Adrenal gland (tissue), 12 donors: Measurements from ENCODE around the gene ITGB4. TPM values are rescaled to one million over a fixed set of nuclear protein-coding genes. Genes with fewer than 3 reads are reported as not detected.

Experiments
- DNase-seq, 7 donors: peaks; one replicate each; pipeline ENCODE4 v3.0.0-alpha.2; 2019 to 2020
- H3K27ac ChIP-seq, 5 donors: fragments of 200-600 bp; sonication (generic) in 4 of 5; 1 replicate in 3 of 5; 2 replicates in 2 of 5; pipeline versions ENCODE4 v1.5.1 to v1.8.0; 2016 to 2020; ENCODE audit warnings: mild to moderate bottlenecking in 1 of 5
- H3K27me3 ChIP-seq: fragments of 200-600 bp; 2 replicates; pipeline ENCODE4 v1.8.0; 2021
- H3K36me3 ChIP-seq, 2 donors: fragments of 200-600 bp; replicated peaks in 1 of 2; 1 replicate in 1 of 2; 2 replicates in 1 of 2; pipeline versions ENCODE4 v1.5.1 to v1.8.0; 2018 to 2022
- H3K4me1 ChIP-seq, 2 donors: fragments of 200-600 bp; replicated peaks in 1 of 2; 1 replicate in 1 of 2; 2 replicates in 1 of 2; pipeline versions ENCODE4 v1.5.1 to v1.8.0; 2018 to 2021
- H3K4me3 ChIP-seq, 4 donors: fragments of 200-600 bp; sonication (generic) in 3 of 4; one replicate each; pipeline ENCODE4 v1.5.1; 2016 to 2018
- H3K9me3 ChIP-seq, 3 donors: fragments of 200-600 bp; sonication (generic) in 1 of 3; replicated peaks in 1 of 3; 1 replicate in 2 of 3; 2 replicates in 1 of 3; pipeline versions ENCODE4 v1.5.1 to v1.8.0; 2016 to 2021
- CTCF ChIP-seq, 6 experiments: fragments of 450-650 bp in 4 of 6; fragments of 200-600 bp in 2 of 6; sonication (generic) in 1 of 6; IDR thresholded peaks; 1 replicate in 5 of 6; 2 replicates in 1 of 6; pipeline versions ENCODE4 v1.5.1 to v1.8.0; 2016 to 2021; ENCODE audit warnings: antibody characterized with exemption in 6 of 6, mild to moderate bottlenecking in 2 of 6, moderate library complexity in 1 of 6
- POLR2A ChIP-seq, 2 donors: fragments of 450-650 bp; IDR thresholded peaks; one replicate each; pipeline ENCODE4 v1.6.1; 2017; ENCODE audit warnings: antibody characterized with exemption in 2 of 2, mild to moderate bottlenecking in 2 of 2, moderate library complexity in 1 of 2
- WGBS, 4 donors: extraction: QIAGEN DNeasy Blood & Tissue Kit in 2 of 4; methylation state at CpG; one replicate each; pipeline versions ENCODE4 v1.1.5 to v1.1.7; 2013 to 2017; 5-methylcytosine and 5-hydroxymethylcytosine counted together
- intact Hi-C, 2 donors: fragments of 100-400 bp; cut with DNase I; formaldehyde crosslinking; loops; one replicate each; pipeline versions ENCODE4 v1.14.1 to v1.15.0; 2022 to 2023
- polyA plus RNA-seq, 3 donors: library from polyadenylated mRNA; stranded (reverse); fragments of 200-250 nt in 2 of 3; fragments of 350-450 nt in 1 of 3; fragmentation: Illumina TruSeq in 1 of 3; extraction: RNeasy Lipid Tissue Mini Kit (QIAGEN cat#74804) in 1 of 3; gene quantifications; one replicate each; pipeline ENCODE4 v1.2.3, GENCODE V29; 2013 to 2014
- total RNA-seq, 9 donors: library from RNA; depleted of rRNA in 4 of 9; stranded (reverse); fragments of >200 nt in 4 of 9; fragments of 120-200 nt in 1 of 9; fragmentation: NEBNext Ultra II Directional in 1 of 9; extraction: Animal tissue kit (Norgen Biotek cat#: 25700) in 1 of 9; gene quantifications; one replicate each; pipeline versions ENCODE4 v1.1.0 to v1.2.4, GENCODE V29; 2013 to 2023
- donor health status: healthy with polysubstance abuse.
- donor health status: Bipolar disorder and iron deficiency.
- donor health status: DM: yes; HTN: yes; CAD: no.
- donor health status: DM: no; HTN: no; CAD: no.
- donor health status: DM: no; HTN: no; CAD: no.
- donor health status: DM: yes; HTN: yes; CAD: no.

Gene ITGB4
- total and polyA plus RNA-seq, 12 donors, result 1.00 to 12.5 (median 6.9) TPM

DNA sequence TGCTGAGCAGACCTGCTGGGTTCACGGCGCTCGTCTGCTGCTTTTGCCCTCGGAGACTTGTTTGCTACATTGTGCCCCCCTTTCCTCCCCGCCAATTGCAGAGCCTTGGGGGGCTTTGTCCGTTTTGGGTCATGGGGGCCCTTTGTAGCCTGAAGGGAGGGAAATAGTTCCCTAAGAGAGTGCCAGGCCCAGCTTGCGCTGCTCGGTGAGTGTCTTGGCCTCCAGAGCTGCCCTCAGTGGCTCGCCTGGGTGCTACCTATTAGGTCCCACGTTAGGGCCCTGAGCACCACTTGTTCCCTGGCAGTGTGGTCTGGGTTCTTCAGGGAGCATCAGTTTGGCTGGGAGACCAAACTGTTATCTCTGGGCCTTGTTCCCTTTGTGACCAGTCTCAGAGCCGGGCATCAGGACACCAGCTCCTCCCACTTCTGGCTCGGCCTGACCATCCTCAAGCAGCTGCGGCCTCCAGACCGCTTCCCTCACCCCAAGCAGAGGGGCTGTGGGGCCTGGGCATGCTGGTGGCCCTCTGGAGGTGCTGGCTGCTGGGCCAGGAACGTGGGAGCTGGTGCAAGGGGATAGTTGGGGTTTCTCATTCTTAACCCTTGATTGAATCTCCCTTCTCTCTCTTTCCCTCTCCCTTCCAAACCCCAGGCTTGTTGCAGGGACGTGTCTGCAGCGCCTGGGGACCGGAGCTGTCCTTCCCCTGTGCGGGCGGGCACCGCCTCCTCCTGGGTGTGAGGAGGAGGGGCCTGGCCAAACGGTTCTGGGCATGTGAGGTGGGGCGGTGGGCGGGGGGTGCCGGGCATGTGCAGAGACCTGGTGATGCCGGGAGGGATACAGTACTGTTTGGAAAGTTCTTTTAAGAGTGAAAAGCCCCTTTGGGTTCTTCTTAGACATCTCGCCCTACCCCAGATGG, 16.0 kb upstream of the ITGB4 start:
- no peak for DNase-seq
- 80 to 87% (median 83%) methylated on average over 17 to 27 of the region's 27 CpGs for WGBS, 4 donors
- Histone ChIP-seq H3K27me3 (no peaks in the 10 kb centered on the region), H3K4me1 (no peaks in the 10 kb centered on the region), H3K4me3 (no peak overlapping the region), H3K9me3 (no peaks in the 10 kb centered on the region), H3K27ac (no peak overlapping the region), H3K36me3 (peaks cover 0 to 70% of the 10 kb centered on the region in 2 donors)
- intact Hi-C loops, result no loop called here
- TF ChIP-seq CTCF (IDR thresholded peaks at IDR 0.05) (no peak), POLR2A (IDR thresholded peaks at IDR 0.05) (no peak)

- Histone ChIP-seq H3K4me3 (no peak overlapping the region), H3K4me1 (no peaks in the 10 kb centered on the region), H3K36me3 (peaks cover 0 to 61% of the 10 kb centered on the region in 2 donors), H3K9me3 (no peaks in the 10 kb centered on the region), H3K27me3 (no peaks in the 10 kb centered on the region), H3K27ac (no peak overlapping the region)
- intact Hi-C loops, result no loop called here
- no peak for DNase-seq
- 81 to 92% (median 91%) methylated on average over 15 to 20 of the region's 20 CpGs for WGBS, 4 donors
- TF ChIP-seq POLR2A (IDR thresholded peaks at IDR 0.05), result no peak
- TF ChIP-seq CTCF (IDR thresholded peaks at IDR 0.05), result no peak
These were observed 15.1 kb upstream of the ITGB4 start for GRCh38 chr17:75706042-75706728.

- peak in 3 of 7 donors; percentile 35 to 61 (median 50) for DNase-seq
- no peaks in the 10 kb centered on the region for H3K4me1 ChIP-seq
- peaks cover 0 to 52% of the 10 kb centered on the region in 2 donors for H3K36me3 ChIP-seq
- intact Hi-C loops, result no loop called here
- H3K9me3 ChIP-seq, result no peaks in the 10 kb centered on the region
- H3K27ac ChIP-seq, result peak overlapping the region in 1 of 5 donors; percentile 65
- TF ChIP-seq CTCF (IDR thresholded peaks at IDR 0.05), result no peak
- TF ChIP-seq POLR2A (IDR thresholded peaks at IDR 0.05), result no peak
- 68 to 77% (median 74%) methylated on average over 9 to 12 of the region's 12 CpGs for WGBS, 4 donors
- H3K27me3 ChIP-seq, result no peaks in the 10 kb centered on the region
- H3K4me3 ChIP-seq, result no peak overlapping the region
These were observed 14.1 kb upstream of the ITGB4 start for GRCh38 chr17:75707079-75707571.

GRCh38 chr17:75712446-75712845, 8.8 kb upstream of the ITGB4 start:
- no peaks in the 10 kb centered on the region for H3K9me3 ChIP-seq
- H3K4me3 ChIP-seq, result no peak overlapping the region
- TF ChIP-seq POLR2A (IDR thresholded peaks at IDR 0.05) (no peak), CTCF (IDR thresholded peaks at IDR 0.05) (no peak)
- H3K36me3 ChIP-seq, result no peaks in the 10 kb centered on the region
- no peak overlapping the region for H3K27ac ChIP-seq
- no peaks in the 10 kb centered on the region for H3K27me3 ChIP-seq
- intact Hi-C loops, result no loop called here
- 41 to 62% (median 52%) methylated on average over 2 of the region's 2 CpGs for WGBS, 4 donors
- H3K4me1 ChIP-seq, result no peaks in the 10 kb centered on the region
- DNase-seq, result no peak
